Transverse colon (tissue), 4 donors: ENCODE data around the gene ZDHHC14. TPM values are rescaled to one million over a fixed set of nuclear protein-coding genes. Genes with fewer than 3 reads are reported as not detected.

Experiments used
- DNase-seq: peaks from one replicate; pipeline ENCODE4 v3.0.0-alpha.2; 2019
- H3K27ac ChIP-seq, 4 donors: fragments of 200-600 bp; sonication (generic); 2 replicates each; pipeline ENCODE4 v1.5.1; 2016 to 2018; ENCODE audit warnings: inconsistent platforms in 4 of 4
- H3K27me3 ChIP-seq: fragments of 200-600 bp; sonication (generic); 2 replicates; pipeline ENCODE4 v1.5.1; 2017; ENCODE audit warnings: inconsistent platforms
- H3K36me3 ChIP-seq, 4 donors: fragments of 200-600 bp; sonication (generic); 2 replicates each; pipeline ENCODE4 v1.5.1; 2017 to 2019; ENCODE audit warnings: inconsistent platforms in 4 of 4
- H3K4me1 ChIP-seq, 4 donors: fragments of 200-600 bp; sonication (generic); 2 replicates each; pipeline ENCODE4 v1.5.1; 2017 to 2020; ENCODE audit warnings: inconsistent platforms in 4 of 4
- H3K4me3 ChIP-seq, 4 donors: fragments of 200-600 bp; sonication (generic); 1 replicate in 1 of 4; 2 replicates in 3 of 4; pipeline versions ENCODE4 v1.5.1 to v1.6.1; 2017 to 2019; ENCODE audit warnings: inconsistent platforms in 4 of 4
- H3K9me3 ChIP-seq, 2 donors: fragments of 200-600 bp; sonication (generic); 2 replicates each; pipeline ENCODE4 v1.5.1; 2017 to 2019; ENCODE audit warnings: inconsistent platforms in 2 of 2
- CTCF ChIP-seq, 5 experiments: fragments of 200-600 bp in 3 of 5; fragments of 450-650 bp in 2 of 5; sonication (generic) in 3 of 5; IDR thresholded peaks; 1 replicate in 2 of 5; 2 replicates in 3 of 5; pipeline ENCODE4 v1.5.1; 2016 to 2017; ENCODE audit warnings: antibody characterized with exemption in 5 of 5, inconsistent platforms in 3 of 5, mild to moderate bottlenecking in 2 of 5, moderate library complexity in 1 of 5
- EP300 ChIP-seq: sonication (generic); formaldehyde crosslinking; IDR thresholded peaks from one replicate; pipeline ENCODE4 v1.6.1; 2017; ENCODE audit warnings: antibody characterized with exemption, low read depth
- POLR2A ChIP-seq: fragments of 450-650 bp; IDR thresholded peaks from one replicate; pipeline ENCODE4 v1.6.1; 2016; ENCODE audit warnings: antibody characterized with exemption, mild to moderate bottlenecking, moderate library complexity
- POLR2AphosphoS5 ChIP-seq, 3 donors: sonication (generic); formaldehyde crosslinking; IDR thresholded peaks; one replicate each; pipeline ENCODE4 v1.6.1; 2016; ENCODE audit warnings: antibody characterized with exemption in 3 of 3
- WGBS, 2 donors: methylation state at CpG; one replicate each; pipeline ENCODE4 v1.1.5; 2018; ENCODE audit warnings: low coverage in 1 of 2; 5-methylcytosine and 5-hydroxymethylcytosine counted together
- in situ Hi-C, 4 donors: fragments of 200-750 bp; cut with MboI; loops; one replicate each; pipeline versions ENCODE4 v1.15.0 to v1.15.1; 2017; ENCODE audit warnings: low sequenced_read_pairs in 3 of 4, low pct_ligation_motif_present in 1 of 4, low pct_unique_long_range_greater_than_20kb in 1 of 4
- intact Hi-C: fragments of 100-400 bp; cut with DNase I; formaldehyde crosslinking; loops from one replicate; pipeline ENCODE4 v1.15.1; 2023; ENCODE audit warnings: low total_unique reads
- total RNA-seq, 4 donors: library from RNA; depleted of rRNA; stranded (reverse); fragments of >200 nt; gene quantifications; one replicate each; pipeline ENCODE4 v1.1.0, GENCODE V29; 2016

The ZDHHC14 gene
- total RNA-seq, 4 donors from 2014 or later = 10.2 to 16.5 (median 12.5) TPM

GRCh38 chr6:157561929-157562810 is 181.2 kb downstream of the ZDHHC14 start:
- Histone ChIP-seq H3K36me3 (no peaks in the 10 kb centered on the region), H3K27ac (peak overlapping the region in 3 of 4 donors; percentile 20 to 60 (median 46)), H3K27me3 (no peaks in the 10 kb centered on the region), H3K9me3 (no peaks in the 10 kb centered on the region), H3K4me3 (no peak overlapping the region), H3K4me1 (peaks cover 0 to 18% (median 8%) of the 10 kb centered on the region in 4 donors)
- peak; percentile 45 for DNase-seq
- in situ Hi-C loops (no loop called here), intact Hi-C loops (no loop called here)
- TF ChIP-seq POLR2A = no peak
- TF ChIP-seq EP300 = no peak
- TF ChIP-seq CTCF (IDR thresholded peaks at IDR 0.05) = no peak
- no peak for TF ChIP-seq POLR2AphosphoS5 (IDR thresholded peaks at IDR 0.05)
- 70 to 81% methylated on average over 3 to 15 of the region's 15 CpGs for WGBS, 2 donors

GRCh38 chr6:157562997-157563396 is 182.0 kb downstream of the ZDHHC14 start:
- no peaks in the 10 kb centered on the region for H3K36me3 ChIP-seq
- in situ Hi-C loops = no loop called here
- H3K9me3 ChIP-seq = no peaks in the 10 kb centered on the region
- peaks cover 0 to 14% (median 8%) of the 10 kb centered on the region in 4 donors for H3K4me1 ChIP-seq
- intact Hi-C loops = no loop called here
- DNase-seq = no peak
- WGBS, 2 donors = 86% methylated on average over 10 of the region's 11 CpGs; no CpG with 5 or more reads in 1 of the 2 donors
- no peak for TF ChIP-seq CTCF (IDR thresholded peaks at IDR 0.05)
- no peak for TF ChIP-seq POLR2AphosphoS5 (IDR thresholded peaks at IDR 0.05)
- TF ChIP-seq EP300 = no peak
- no peak for TF ChIP-seq POLR2A
- no peak overlapping the region for H3K27ac ChIP-seq
- no peak overlapping the region for H3K4me3 ChIP-seq
- no peaks in the 10 kb centered on the region for H3K27me3 ChIP-seq

- Histone ChIP-seq H3K27ac (no peak overlapping the region), H3K9me3 (no peaks in the 10 kb centered on the region), H3K36me3 (no peaks in the 10 kb centered on the region), H3K27me3 (no peaks in the 10 kb centered on the region), H3K4me3 (no peak overlapping the region), H3K4me1 (peaks cover 0 to 8% (median 2%) of the 10 kb centered on the region in 4 donors)
- in situ Hi-C loops = no loop called here
- intact Hi-C loops = no loop called here
- TF ChIP-seq POLR2AphosphoS5 (IDR thresholded peaks at IDR 0.05) = no peak
- TF ChIP-seq EP300 = no peak
- no peak for TF ChIP-seq CTCF (IDR thresholded peaks at IDR 0.05)
- TF ChIP-seq POLR2A = no peak
- DNase-seq = no peak
- WGBS, 2 donors = 77 to 85% methylated on average over 2 to 8 of the region's 8 CpGs
Observed at GRCh38 chr6:157563611-157564284, 182.8 kb downstream of the ZDHHC14 start.

GRCh38 chr6:157568702-157569101 is 187.7 kb downstream of the ZDHHC14 start:
- H3K27ac ChIP-seq = no peak overlapping the region
- in situ Hi-C loops = no loop called here
- no peaks in the 10 kb centered on the region for H3K9me3 ChIP-seq
- H3K27me3 ChIP-seq = no peaks in the 10 kb centered on the region
- intact Hi-C loops = no loop called here
- H3K4me1 ChIP-seq = no peaks in the 10 kb centered on the region
- no peak overlapping the region for H3K4me3 ChIP-seq
- no peak for DNase-seq
- 98 to 100% methylated on average over 1 of the region's 1 CpG for WGBS, 2 donors
- H3K36me3 ChIP-seq = no peaks in the 10 kb centered on the region
- TF ChIP-seq POLR2AphosphoS5 (IDR thresholded peaks at IDR 0.05) (no peak), POLR2A (no peak), CTCF (IDR thresholded peaks at IDR 0.05) (no peak), EP300 (no peak)
